HG02885 (cell line): Measurements from ENCODE around the gene ZFYVE27.

ENCODE experiments used
- ATAC-seq: cut with Tn5 transposase; IDR thresholded peaks from one replicate; pipeline ENCODE4 v1.9.1; 2021; ENCODE audit warnings: mild to moderate bottlenecking; ENCODE audit not compliant: unreplicated experiment, poor library complexity

Gene ZFYVE27

DNA sequence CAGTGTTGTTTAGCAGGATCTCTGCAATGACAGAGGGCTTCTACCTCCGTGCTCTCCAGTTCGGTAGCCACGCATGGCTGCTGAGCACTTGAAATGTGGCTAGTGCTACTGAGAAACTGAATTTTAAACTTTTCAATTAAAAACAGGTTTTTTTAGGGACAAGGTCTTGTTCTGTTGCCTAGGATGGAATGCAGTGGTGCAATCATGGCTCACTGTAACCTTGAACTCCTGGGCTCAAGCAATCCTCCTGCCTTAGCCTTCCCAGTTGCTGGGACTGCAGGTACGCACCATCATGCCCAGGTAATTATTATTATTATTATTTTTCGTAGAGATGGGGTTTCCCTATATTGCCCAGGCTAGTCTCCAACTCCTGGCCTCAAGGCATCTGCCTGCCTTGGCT is 48.3 kb downstream of the ZFYVE27 start:
- ATAC-seq: no peak

DNA sequence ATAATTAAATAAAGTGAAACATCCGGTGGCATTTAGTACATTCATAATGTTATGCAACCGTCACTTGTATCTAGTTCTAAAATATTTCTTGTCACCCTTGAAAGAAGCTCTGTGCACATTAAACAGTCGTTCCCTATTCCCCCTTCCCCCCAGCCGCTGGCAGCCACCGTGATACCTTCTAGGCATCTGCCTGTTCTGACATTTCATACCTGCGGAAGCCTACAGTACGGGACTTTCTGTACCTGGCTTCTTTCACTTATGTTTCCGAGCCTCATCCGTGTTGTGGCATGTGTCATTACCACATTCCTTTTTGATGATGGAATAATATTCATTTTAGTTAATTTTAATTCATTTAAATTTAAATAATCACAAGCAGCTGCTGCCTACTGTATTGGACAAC is 48.8 kb downstream of the ZFYVE27 start:
- ATAC-seq: no peak

DNA sequence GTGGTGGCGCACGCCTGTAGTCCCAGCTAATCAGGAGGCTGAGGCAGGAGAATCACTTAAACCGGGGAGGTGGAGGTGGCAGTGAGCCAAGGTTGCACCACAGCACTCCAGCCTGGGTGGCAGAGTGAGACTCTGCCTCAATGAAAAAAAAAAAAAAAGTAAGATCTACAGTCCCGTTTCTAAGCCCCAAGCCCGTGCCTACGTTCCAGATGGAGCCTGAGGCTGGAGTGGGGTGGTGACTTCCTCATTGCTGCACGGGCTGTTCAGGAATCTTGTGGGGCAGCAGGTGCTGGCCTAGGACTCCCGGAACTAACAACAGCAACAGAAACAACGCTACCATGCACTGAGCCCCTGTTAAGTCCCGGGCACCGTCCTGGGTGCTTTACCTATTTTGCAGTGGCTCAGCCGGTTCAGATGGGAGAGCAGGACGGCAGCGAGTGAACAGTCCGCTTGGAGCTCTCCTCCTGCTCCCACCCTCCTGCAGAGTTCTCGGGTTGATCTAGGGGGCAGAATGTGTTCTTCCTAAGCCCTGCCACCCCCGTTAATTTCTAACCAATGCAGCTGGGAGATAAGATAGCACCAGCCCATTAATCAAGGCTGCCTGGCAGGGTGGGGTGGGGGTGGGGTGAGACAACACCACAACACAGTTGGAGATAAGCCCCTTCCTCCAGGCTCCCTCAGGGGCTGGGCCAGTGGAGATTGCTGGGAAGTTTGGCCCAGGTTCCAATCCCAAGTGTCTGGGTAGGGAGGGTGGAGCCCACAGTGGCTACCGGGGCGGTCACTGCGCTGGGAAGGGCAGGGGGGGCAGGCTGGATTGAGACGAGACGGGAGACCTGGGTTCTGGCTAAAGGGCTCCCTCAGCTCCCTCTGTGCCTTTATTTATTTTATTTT is 51.9 kb downstream of the ZFYVE27 start:
- no peak for ATAC-seq

DNA sequence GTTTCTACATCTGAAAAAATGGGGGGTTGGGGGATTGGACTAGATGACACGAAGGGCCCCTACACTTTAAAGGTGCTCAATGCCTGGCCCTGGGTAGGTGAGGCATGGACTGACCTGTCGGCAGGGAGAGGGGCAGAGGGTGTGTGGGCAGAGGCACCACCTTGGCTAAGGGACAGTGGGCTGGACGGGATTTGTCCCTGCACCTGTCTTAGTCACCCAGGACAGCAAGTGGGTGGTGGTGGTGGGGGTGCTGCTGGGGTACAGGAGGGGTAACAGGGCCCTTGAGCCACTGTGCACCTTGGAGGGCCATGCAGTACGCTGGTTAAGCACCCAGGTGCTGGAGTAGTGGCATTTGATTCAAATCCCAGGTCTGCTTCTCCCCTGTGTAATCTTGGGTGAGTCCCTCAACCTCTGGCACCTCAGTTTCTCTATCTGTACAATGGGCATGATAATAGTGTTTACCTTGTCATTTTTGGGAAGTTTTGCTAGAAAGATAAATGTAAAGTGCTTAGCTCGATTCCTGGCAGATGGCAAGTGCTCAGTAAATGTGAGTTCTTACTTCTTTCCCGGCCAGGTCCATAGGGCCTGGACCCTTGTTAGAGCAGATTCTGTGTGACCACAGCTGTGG is 53.0 kb downstream of the ZFYVE27 start:
- ATAC-seq: no peak

DNA sequence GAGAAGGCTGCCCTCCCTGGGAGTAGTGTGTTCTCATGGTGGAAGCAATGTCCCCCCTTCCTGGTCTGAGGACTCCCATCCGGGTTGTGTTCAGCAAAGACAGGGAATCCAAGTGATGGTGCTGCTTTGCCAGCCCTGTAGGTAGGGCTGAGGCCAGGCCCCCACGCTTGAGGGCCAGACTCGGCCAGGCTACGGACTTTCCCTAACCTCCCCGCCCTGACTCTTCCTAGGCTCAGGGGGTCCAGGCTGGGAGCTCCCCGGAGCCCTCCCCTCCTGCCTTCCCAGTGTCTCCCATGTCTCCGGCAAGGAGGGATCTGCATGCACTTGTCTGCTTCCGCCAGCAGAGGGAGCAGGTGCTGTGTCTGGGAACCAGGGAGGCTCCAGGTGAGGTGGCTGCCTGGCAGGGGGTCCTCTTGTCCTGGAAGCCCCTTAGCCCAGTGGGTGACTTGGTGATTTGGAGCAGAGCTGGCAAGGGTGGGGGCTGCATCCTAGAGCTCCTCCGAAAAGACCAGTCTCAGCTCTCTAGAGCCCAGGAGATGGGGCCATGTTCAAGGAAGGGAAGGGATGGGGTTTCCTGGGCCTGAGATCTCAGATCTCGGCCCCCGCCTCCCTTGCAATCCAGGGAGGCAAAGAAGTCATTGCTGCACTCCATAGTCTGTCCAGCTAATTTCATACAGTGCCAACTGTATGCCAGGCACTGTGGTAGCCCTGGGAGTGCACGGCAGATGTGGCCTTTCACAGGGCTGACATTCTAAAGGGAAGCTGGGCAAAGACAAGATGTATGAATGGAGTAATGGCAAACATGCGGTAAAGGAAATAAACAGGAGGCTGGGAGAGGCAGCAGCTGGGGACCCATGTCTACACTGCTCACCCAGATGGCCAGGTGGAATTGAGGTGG is 55.1 kb downstream of the ZFYVE27 start:
- no peak for ATAC-seq

DNA sequence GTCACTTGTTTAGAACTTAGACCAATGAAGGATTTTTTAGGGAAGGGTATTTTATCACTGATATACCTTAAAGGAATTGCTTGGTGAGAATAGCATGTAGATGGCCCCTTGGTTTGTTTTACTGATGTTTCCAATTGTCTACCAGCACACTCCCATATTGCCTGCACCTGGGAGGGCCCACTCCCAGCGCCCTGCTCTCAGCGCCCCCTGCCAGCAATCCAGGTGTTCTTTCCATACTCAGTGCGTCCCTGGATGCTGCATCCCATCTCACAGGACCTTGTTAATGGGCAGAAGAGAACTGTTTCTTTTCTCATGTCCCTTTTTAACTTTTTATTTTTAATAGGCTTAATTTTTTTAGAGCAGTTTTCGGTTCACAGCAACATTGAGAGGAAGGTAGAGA is 59.0 kb downstream of the ZFYVE27 start:
- ATAC-seq: no peak

DNA sequence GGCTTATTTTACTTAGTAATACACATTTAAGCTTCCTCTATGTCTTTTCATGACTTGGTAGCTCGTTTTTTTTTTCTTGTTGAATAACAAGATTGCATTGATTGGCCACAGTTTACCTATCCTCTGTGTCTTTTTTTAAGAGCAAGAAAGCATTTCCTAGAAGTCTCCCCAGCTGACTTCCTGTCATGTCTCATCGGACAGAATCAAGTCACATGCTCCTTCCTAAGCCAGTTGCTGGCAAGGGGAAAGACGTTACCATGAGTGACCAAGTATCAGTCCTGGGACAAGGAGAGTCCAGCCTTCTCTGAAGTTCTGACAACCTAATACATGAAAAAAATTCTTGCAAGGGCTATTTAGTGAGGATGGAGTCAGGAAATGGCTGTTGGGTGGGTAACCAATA is 59.7 kb downstream of the ZFYVE27 start:
- no peak for ATAC-seq

DNA sequence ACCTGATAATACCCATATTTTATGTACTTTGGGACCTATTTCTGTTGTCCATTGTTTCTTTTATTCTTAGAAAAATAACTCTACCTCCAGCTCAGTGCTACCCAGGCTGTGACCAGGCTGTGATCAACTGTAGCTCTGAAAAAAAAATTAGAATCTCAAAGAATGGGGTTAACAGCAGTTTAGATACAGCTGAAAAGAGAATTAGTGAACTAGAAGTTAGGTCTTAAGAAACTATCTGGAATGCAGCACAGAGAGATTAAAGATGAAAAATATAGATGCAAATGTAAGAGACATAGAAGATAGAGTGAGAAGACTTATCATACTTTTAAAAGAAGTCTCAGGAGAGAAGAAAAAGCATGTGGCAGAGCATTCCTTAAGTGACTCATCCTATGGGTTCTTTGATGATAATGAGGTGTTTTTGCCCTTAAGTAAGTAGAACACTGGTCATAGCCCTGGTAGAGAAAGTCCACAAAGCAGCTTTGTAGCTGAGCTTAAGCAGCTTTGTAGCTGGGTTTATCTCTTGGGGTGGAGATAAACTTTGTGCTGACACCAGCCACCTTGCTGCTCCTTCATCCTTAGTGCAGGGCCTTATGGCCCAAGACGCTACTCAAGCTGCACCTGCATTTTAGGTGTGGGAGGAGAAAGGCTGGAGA is 62.2 kb downstream of the ZFYVE27 start:
- ATAC-seq: no peak

DNA sequence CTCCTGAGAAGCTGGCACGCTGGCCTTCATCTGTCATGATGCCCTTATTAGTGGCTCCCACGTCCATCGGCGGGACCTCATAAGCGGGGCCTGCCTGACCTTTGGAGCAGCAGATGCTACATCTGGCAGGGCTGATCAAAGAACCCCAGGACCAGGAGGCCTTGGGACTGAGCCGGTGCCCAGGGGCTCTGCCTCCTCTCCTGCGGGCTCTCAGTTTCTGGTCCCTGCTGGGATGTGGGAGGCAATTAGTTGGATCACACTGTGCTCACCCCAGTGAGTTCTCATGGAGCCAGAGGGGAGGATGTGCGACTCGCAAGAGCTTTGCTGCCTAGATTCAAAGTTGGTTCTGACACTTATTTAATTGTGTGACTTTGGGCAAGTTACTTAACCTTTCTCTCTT is 63.5 kb downstream of the ZFYVE27 start:
- no peak for ATAC-seq

DNA sequence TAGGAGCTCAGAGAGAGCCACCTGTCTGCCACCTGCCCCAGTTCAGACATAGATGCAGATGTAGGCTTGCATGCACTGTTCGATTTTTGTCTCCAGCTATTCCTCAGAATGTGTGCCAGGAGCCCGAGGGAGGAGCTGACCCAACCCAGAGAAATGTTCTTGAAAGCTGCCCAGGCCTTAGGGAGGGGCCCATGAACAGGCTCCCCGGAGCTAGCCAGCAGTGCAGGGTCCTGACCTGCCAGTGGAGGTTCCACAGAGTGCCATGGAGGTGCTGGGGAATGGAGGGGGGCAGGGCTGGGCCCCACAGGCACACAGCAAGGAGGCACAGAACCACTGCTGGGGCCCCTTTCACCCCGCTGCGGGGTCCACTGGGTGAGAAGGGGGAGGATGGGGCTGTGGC is 64.5 kb downstream of the ZFYVE27 start:
- ATAC-seq: no peak

DNA sequence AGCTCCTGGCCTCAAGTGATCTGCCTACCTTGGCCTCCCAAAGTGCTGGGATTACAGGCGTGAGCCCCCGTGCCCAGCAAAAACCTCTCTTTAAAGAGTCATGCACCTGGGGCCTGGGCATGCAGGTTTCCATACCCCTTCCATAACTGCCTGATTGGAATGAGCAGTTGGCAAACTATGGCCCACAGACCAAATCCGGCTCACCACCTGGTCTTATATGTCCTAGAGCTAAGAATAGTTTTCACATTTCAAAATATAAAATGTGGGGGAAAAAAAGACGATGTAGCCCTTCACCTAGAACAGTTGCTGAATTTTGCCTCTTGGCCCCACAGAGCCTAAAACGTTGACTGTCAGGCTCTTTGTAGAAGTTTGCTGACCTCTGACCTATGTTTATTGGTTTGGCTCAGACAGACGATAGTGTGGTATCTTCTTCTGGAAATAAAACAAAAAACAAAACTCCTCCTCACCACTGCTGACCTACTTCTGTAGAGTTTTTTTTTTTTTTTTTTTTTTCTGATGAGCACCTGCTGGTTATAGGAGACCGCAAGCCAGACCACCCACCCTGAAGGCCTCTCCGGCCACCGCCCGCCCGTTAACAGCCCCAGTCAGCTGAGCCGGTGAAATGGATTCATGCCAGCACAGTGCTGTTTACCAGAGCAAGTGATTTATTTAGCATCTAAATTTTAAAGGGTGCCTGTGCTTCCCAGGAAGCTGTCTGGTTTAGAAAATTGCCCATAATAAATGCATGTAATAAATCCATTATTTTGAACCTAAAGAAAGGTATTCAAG is 68.4 kb downstream of the ZFYVE27 start:
- no peak for ATAC-seq

DNA sequence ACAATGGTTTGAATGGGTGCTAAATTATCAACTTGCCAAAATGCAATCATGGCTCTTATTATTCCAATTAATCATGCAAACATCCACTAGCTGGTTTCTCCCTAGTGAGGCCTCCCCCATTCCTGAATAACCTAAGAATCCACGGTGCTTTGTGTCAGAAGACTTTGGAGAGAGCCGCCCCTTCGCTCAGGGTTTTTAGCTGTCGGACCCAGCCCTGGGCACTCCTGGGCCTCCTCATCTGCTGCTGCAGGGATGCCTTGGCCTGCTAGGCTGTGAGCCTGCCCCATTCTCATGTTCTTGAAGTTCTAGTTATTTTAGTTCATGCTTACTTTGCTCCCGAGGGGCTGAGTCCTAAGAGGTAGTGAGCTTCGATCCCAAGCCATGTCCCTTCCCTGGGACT is 69.0 kb downstream of the ZFYVE27 start:
- no peak for ATAC-seq

DNA sequence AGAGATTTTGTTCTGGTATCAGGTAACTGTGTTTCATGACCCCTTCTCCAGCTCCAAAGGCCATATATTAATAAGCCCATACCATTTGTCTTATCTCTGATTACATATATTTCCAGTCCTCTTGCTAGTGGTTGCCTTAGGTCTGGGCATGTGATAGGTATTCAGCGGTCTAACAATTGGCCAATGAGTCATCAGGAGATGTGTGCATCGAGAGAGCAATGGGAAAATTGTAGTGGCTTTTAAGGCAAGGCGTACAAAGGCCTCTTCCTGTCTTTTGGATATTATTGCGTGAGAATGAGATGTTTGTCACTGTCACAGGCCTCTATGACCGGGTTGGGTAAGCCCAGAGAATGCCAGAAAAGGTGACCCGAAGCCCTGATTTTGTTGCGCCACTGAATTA is 73.5 kb downstream of the ZFYVE27 start:
- ATAC-seq: no peak
